Glutamatergic neuron (in vitro differentiated cells): Measurements from ENCODE around the gene OR2F2. TPM values are rescaled to one million over a fixed set of nuclear protein-coding genes. Genes with fewer than 3 reads are reported as not detected.
A peak's percentile ranks its signal among the peaks of the same experiment; 100 is the strongest.

Source experiments
- DNase-seq: peaks from one replicate; pipeline ENCODE4 v3.0.0; 2022
- H3K27ac Mint-ChIP-seq: one replicate; pipeline ENCODE4 v1.8.0; 2020; ENCODE audit warnings: mild to moderate bottlenecking, mixed read lengths, inconsistent platforms; ENCODE audit not compliant: unreplicated experiment
- H3K27me3 Mint-ChIP-seq: one replicate; pipeline ENCODE4 v1.8.0; 2020; ENCODE audit warnings: mild to moderate bottlenecking, moderate library complexity, mixed read lengths, inconsistent platforms; ENCODE audit not compliant: unreplicated experiment
- H3K36me3 Mint-ChIP-seq: one replicate; pipeline ENCODE4 v1.8.0; 2020; ENCODE audit warnings: mild to moderate bottlenecking, mixed read lengths, inconsistent platforms; ENCODE audit not compliant: unreplicated experiment
- H3K4me1 Mint-ChIP-seq: one replicate; pipeline ENCODE4 v1.8.0; 2020; ENCODE audit warnings: mild to moderate bottlenecking, low read depth, mixed read lengths, inconsistent platforms; ENCODE audit not compliant: unreplicated experiment
- H3K4me3 Mint-ChIP-seq: one replicate; pipeline ENCODE4 v1.8.0; 2020; ENCODE audit warnings: mild to moderate bottlenecking, mixed read lengths, inconsistent platforms; ENCODE audit not compliant: unreplicated experiment
- H3K9me3 Mint-ChIP-seq: one replicate; pipeline ENCODE4 v1.8.0; 2020; ENCODE audit warnings: mild to moderate bottlenecking, moderate library complexity, mixed read lengths, inconsistent platforms; ENCODE audit not compliant: unreplicated experiment
- CTCF ChIP-seq: fragments of 200-600 bp; sonication (generic); IDR thresholded peaks from one replicate; pipeline ENCODE4 v1.5.0; 2021; ENCODE audit not compliant: partially characterized antibody, unreplicated experiment
- total RNA-seq: library from RNA; stranded (reverse); fragmentation: NEBNext Ultra II Directional; extraction: Animal tissue kit (Norgen Biotek cat#: 25700); gene quantifications from one replicate; pipeline ENCODE4 v1.2.1, GENCODE V29; 2021; ENCODE audit not compliant: unreplicated experiment

The OR2F2 gene
- total RNA-seq, 1 donor from 2014 or later: not detected

GRCh38 chr7:143901332-143901667 lies 33.7 kb upstream of the OR2F2 start:
- DNase-seq: peak; percentile 48
- no peak for TF ChIP-seq CTCF
- Mint-ChIP-seq H3K36me3 (no peaks in the 10 kb centered on the region), H3K27me3 (no peaks in the 10 kb centered on the region), H3K27ac (peak overlapping the region; percentile 94), H3K4me1 (peaks cover 20% of the 10 kb centered on the region), H3K4me3 (peak overlapping the region; percentile 98), H3K9me3 (peaks cover 5% of the 10 kb centered on the region)

GRCh38 chr7:143901668-143902331 lies 33.2 kb upstream of the OR2F2 start, which contains the start of gene TCAF1:
TCAF1 (minus strand) TSS chr7:143902176; CDS start chr7:143876608, 25,568 bp downstream.
- Mint-ChIP-seq H3K36me3 (no peaks in the 10 kb centered on the region), H3K27ac (peak within 1 kb of the TSS; percentile 94), H3K27me3 (no peaks in the 10 kb centered on the region), H3K4me3 (peak within 1 kb of the TSS; percentile 98), H3K4me1 (peaks cover 20% of the 10 kb centered on the region), H3K9me3 (peaks cover 5% of the 10 kb centered on the region)
- TF ChIP-seq CTCF: peak; percentile 32
- DNase-seq: peak; percentile 94

- DNase-seq: no peak
- Mint-ChIP-seq H3K27ac (peak overlapping the region; percentile 79), H3K27me3 (no peaks in the 10 kb centered on the region), H3K9me3 (peaks cover 5% of the 10 kb centered on the region), H3K4me3 (peak overlapping the region; percentile 98), H3K36me3 (no peaks in the 10 kb centered on the region), H3K4me1 (peaks cover 20% of the 10 kb centered on the region)
- no peak for TF ChIP-seq CTCF
Measured at GRCh38 chr7:143902332-143902899, 32.6 kb upstream of the OR2F2 start.

GRCh38 chr7:143905509-143905908 lies 29.5 kb upstream of the OR2F2 start:
- Mint-ChIP-seq H3K4me3 (no peak overlapping the region), H3K27me3 (no peaks in the 10 kb centered on the region), H3K9me3 (peaks cover 5% of the 10 kb centered on the region), H3K27ac (no peak overlapping the region), H3K36me3 (no peaks in the 10 kb centered on the region), H3K4me1 (peaks cover 18% of the 10 kb centered on the region)
- TF ChIP-seq CTCF: no peak
- DNase-seq: no peak

- peaks cover 15% of the 10 kb centered on the region for H3K4me1 Mint-ChIP-seq
- DNase-seq: no peak
- peaks cover 3% of the 10 kb centered on the region for H3K9me3 Mint-ChIP-seq
- no peaks in the 10 kb centered on the region for H3K36me3 Mint-ChIP-seq
- H3K27me3 Mint-ChIP-seq: no peaks in the 10 kb centered on the region
- TF ChIP-seq CTCF: no peak
- no peak overlapping the region for H3K27ac Mint-ChIP-seq
- H3K4me3 Mint-ChIP-seq: no peak overlapping the region
Measured at GRCh38 chr7:143906151-143906550, 28.9 kb upstream of the OR2F2 start.
